HT-29 (cell line): ENCODE data around the gene GPR4. TPM values are rescaled to one million over a fixed set of nuclear protein-coding genes. Genes with fewer than 3 reads are reported as not detected.

Source experiments
- DNase-seq: peaks from one replicate; pipeline ENCODE4 v3.0.0-alpha.2; 2015; ENCODE audit warnings: low spot score
- total RNA-seq: library from RNA; depleted of rRNA; stranded (reverse); fragments of >200 nt; shearing (Covaris generic); gene quantifications from 2 replicates; pipeline ENCODE4 v1.2.3, GENCODE V29; 2014

Gene GPR4
- total RNA-seq, 1 experiment from 2014 or later: not detected

DNA sequence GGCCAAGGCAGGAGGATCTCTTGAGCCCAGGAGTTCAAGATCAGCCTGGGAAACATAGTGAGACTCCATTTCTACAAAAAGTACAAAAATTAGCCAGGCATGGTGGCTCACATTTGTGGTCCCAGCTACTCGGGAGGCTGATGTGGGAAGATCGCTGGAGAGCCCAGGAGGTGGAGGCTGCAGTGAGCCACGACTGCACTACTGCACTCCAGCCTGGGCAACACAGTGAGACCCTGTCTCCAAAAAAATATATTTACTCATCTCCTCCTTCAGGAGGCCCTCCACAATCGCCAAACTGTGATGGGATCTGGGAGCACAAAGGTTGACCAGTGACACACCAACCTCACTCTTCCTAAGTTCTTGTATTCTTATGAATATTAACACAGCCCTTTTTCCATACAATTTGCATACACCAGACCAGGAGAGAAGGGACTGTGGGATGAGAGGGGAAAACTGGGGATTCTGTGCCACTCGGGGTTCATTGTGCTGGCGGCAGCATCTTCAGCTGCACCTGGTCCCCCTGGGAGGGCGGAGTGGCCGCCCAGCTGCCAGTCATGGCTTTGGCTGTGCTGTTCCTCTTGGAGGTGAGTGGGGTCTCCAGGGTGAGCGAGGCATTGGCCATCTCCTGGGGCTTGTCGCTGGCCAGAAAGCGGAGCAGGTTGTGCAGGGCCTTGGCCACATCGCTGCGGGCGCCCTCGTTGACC, 11.6 kb downstream of the GPR4 start:
- no peak for DNase-seq

- no peak for DNase-seq
These were observed 12.2 kb downstream of the GPR4 start for GRCh38 chr19:45589768-45590167.

DNA sequence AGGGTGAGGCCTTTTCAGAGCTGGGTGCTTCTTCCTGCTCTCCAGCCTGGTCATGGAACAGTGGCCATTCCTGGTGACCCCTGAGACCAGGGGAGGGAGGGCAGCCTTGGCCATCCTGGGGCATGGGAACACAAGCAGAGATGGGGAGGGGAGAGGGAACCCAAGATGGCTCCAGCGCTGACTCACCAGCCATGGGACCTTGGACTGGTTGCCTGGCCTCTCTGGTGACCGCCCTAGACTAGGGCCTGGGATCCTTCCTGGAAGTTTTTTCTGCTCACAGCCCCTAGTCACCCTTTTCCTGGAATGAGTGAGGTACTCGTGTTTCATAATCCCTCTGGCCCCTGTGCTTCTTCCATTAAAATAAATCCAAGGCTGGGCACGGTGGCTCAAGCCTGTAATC, 14.1 kb downstream of the GPR4 start:
- no peak for DNase-seq

GRCh38 chr19:45585158-45585577, 16.8 kb downstream of the GPR4 start:
- no peak for DNase-seq

- DNase-seq: peak; percentile 100
These were observed 17.5 kb downstream of the GPR4 start, which contains the start of gene OPA3 for GRCh38 chr19:45584332-45585157. TSS of gene OPA3 (minus strand) at chr19:45584802. CDS start at chr19:45584764, 38 bp downstream.

GRCh38 chr19:45581576-45581975, 20.4 kb downstream of the GPR4 start:
- DNase-seq: no peak

DNA sequence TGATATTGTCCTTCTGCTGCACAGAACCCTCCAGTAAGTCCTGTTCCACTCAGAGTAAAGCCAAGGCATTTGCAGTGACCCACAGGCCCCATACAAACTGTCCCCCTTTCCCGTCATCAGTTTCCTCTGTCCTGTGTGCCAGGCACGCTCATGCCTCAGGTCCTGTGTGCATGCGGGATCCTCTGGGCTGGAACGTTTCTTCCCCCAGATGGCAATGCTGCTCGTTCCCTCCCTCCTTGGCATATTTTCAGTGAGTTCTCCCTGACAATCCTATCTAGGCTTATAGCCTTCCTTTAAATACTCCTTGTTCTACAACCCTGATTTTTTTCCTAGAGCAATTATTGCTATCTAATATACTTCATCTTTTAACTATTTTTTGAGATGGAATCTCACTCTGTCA, 23.2 kb downstream of the GPR4 start:
- DNase-seq: no peak

DNA sequence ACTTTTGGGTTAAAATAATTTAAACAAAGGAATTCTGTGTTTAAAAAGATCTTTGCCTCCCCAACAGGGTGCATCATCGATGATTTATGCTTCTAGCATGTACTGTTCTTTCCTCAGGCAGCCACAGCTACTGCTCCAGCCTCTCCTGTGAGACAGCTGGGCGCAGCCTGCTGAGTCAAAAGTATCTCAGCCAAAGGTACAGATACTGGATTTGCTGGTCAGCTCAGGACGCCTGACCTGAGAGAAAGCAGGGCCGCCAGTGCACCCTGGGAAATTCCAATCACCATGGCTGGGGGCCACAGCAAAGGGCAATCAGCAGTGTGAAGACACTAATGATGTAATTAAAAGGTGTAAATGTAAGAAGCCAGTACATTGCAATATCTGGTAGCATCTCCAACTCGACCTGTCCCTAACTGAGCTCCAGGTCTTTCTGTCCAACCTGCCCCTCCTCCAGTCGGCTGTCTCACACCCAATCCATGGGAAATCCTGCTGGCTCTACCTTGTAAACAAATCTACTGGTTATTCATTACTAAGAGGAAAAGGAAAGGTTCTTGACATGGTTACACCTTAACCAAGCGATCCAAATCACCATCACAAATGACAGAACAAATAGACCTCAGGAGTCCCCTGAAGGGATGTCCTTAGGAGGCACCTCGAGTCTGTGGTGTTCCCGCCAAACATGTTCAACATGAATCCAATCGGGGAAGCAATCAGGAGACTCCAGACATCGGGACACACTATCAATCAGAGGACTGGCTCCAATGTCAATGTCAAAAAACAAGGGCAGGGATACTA, 24.7 kb downstream of the GPR4 start:
- DNase-seq: peak; percentile 94

GRCh38 chr19:45576682-45577081, 25.3 kb downstream of the GPR4 start:
- DNase-seq: no peak

GRCh38 chr19:45575216-45575615, 26.8 kb downstream of the GPR4 start:
- no peak for DNase-seq

- no peak for DNase-seq
These were observed 27.5 kb downstream of the GPR4 start for GRCh38 chr19:45574526-45574925.

GRCh38 chr19:45571457-45572220, 30.4 kb downstream of the GPR4 start:
- no peak for DNase-seq

- peak; percentile 78 for DNase-seq
These were observed 32.2 kb downstream of the GPR4 start for GRCh38 chr19:45569619-45570421.

- DNase-seq: peak; percentile 32
These were observed 33.3 kb downstream of the GPR4 start for GRCh38 chr19:45568732-45569131.

GRCh38 chr19:45567609-45568008, 34.4 kb downstream of the GPR4 start:
- DNase-seq: peak; percentile 64

DNA sequence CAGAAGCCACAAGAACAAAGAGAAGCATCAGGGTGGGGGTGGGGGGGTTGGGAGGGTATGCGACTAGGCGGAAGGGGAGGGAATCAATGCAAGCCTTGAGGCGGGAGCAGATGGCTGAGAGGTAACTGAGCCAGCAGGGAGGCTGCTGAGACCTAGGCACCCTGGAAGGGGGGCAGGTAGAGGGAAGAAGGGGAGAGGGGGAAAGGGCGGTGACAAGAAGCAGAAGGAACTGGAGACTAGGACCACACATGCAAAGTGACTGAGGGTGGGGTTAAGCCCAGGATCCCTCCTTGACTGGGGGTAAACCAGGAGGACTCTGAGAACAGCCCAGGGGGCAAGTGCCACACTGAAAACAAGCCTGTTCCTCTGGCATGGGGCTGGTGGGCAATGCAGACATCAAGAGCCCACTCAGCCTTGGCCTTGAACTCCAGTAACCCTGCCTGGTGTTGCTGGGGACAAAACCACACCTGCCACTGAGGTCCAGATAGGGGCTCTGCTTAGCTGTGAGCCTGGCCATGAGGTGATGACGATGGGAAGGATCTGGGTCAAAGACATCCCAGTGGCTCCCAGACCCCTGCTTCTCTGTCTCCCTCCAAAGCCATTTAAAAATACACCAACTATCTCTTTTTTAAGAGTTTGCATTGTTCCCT, 37.8 kb downstream of the GPR4 start:
- DNase-seq: no peak

DNA sequence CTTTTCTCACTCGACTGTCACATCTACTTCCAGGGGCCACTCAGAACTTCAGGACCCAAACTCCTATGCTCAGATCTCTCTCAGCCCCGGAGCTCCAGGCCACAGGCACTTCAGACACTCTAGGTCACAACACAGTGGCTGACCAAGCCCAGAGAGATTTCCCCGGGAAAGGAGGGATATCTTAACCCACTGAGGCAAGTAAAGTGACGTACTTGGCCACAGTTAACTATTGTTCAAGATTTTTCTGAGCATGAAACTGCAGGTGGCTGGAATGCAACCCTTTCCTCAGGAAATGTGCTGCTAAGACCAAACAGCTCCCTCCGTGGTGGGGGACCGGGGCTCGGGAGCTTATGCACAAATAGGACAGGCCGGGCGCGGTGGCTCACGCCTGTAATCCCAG, 41.3 kb downstream of the GPR4 start:
- no peak for DNase-seq

- no peak for DNase-seq
These were observed 42.0 kb downstream of the GPR4 start for GRCh38 chr19:45560038-45560437.

DNA sequence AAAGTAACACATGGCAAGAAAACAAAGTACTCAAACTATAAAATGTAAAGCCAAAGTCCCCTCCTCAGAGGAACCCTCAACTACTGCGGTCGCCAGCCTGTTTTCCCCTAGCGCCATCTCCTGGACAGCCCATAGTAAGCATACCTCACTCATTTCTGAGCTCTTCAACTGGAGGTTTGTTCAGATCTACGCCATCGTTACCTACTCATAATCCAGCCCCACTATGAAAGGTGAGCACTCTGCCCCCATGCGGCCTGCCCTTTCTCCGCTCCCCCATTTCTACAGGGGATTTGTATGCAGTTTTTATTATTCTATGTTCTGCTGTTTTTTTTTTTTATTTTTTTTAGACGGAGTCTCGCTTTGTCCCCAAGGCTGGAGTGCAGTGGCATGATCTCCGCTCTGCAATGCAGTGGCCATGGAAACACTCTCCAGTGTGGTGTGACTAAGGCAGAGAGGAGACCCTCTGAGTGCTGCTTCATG, 43.6 kb downstream of the GPR4 start:
- DNase-seq: peak; percentile 90

DNA sequence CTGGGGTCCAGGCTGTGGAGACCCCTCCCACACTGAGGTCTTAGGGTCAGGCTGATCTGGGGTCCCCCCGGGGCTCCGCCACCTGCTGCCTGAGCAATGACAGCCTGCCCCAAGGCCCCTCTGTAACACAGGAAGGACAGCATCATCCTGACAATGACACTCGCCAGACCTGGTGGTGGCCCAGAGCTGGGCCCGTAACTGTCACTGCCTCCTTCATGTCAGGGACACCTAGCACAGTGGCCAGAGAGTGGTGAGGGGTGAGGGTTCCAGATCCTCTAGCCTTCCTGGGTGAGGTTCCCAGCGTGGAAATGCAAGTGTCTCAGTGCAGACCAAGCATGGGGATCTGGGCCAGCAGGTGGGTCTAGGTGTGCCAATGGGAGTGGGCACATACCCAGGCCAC, 45.2 kb downstream of the GPR4 start:
- no peak for DNase-seq
